ENCODE data around the gene BIRC7. TPM values are rescaled to one million over a fixed set of nuclear protein-coding genes. Genes with fewer than 3 reads are reported as not detected.

Gene BIRC7
- total RNA-seq, 4 donors from 2014 or later: 29.4 to 53.1 (median 42.2) TPM

- 28 to 49% methylated on average over 11 to 14 of the region's 16 CpGs for WGBS, 2 donors
- Histone ChIP-seq H3K4me1 (peaks cover 0 to 5% (median 0%) of the 10 kb centered on the region in 4 donors), H3K4me3 (no peak overlapping the region), H3K27me3 (peaks cover 0 to 4% of the 10 kb centered on the region in 2 donors), H3K27ac (no peak overlapping the region), H3K9me3 (no peaks in the 10 kb centered on the region), H3K36me3 (no peaks in the 10 kb centered on the region)
- no peak for DNase-seq (ENCODE audit: low spot score in 2 of 2)
- TF ChIP-seq EP300 (IDR thresholded peaks at IDR 0.05) (no peak), CTCF (IDR thresholded peaks at IDR 0.05) (no peak), POLR2A (IDR thresholded peaks at IDR 0.05) (no peak)
Observed at GRCh38 chr20:63224412-63225081, 11.2 kb upstream of the BIRC7 start.

GRCh38 chr20:63225082-63225454 is 10.6 kb upstream of the BIRC7 start:
- TF ChIP-seq EP300 (IDR thresholded peaks at IDR 0.05): no peak
- no peak for TF ChIP-seq POLR2A (IDR thresholded peaks at IDR 0.05)
- no peak for TF ChIP-seq CTCF (IDR thresholded peaks at IDR 0.05)
- DNase-seq (ENCODE audit: low spot score in 2 of 2): no peak
- H3K27me3 ChIP-seq: peaks cover 0 to 4% of the 10 kb centered on the region in 2 donors
- peaks cover 0 to 9% (median 0%) of the 10 kb centered on the region in 4 donors for H3K4me1 ChIP-seq
- H3K4me3 ChIP-seq: no peak overlapping the region
- H3K36me3 ChIP-seq: no peaks in the 10 kb centered on the region
- WGBS, 2 donors: 46 to 49% methylated on average over 7 of the region's 7 CpGs
- H3K27ac ChIP-seq: no peak overlapping the region
- no peaks in the 10 kb centered on the region for H3K9me3 ChIP-seq

- TF ChIP-seq EP300 (IDR thresholded peaks at IDR 0.05) (no peak), POLR2A (IDR thresholded peaks at IDR 0.05) (no peak), CTCF (IDR thresholded peaks at IDR 0.05) (no peak)
- Histone ChIP-seq H3K4me3 (no peak overlapping the region), H3K36me3 (no peaks in the 10 kb centered on the region), H3K4me1 (peaks cover 0 to 20% (median 4%) of the 10 kb centered on the region in 4 donors), H3K27me3 (peaks cover 0 to 10% of the 10 kb centered on the region in 2 donors), H3K27ac (no peak overlapping the region), H3K9me3 (no peaks in the 10 kb centered on the region)
- no peak for DNase-seq (ENCODE audit: low spot score in 2 of 2)
- 83 to 86% methylated on average over 17 to 19 of the region's 19 CpGs for WGBS, 2 donors
Observed at GRCh38 chr20:63226042-63226943, 9.4 kb upstream of the BIRC7 start.

GRCh38 chr20:63227260-63227659 is 8.4 kb upstream of the BIRC7 start:
- DNase-seq (ENCODE audit: low spot score in 2 of 2): no peak
- no peaks in the 10 kb centered on the region for H3K9me3 ChIP-seq
- peaks cover 0 to 10% of the 10 kb centered on the region in 2 donors for H3K27me3 ChIP-seq
- no peak overlapping the region for H3K4me3 ChIP-seq
- no peak for TF ChIP-seq CTCF (IDR thresholded peaks at IDR 0.05)
- no peak for TF ChIP-seq EP300 (IDR thresholded peaks at IDR 0.05)
- TF ChIP-seq POLR2A (IDR thresholded peaks at IDR 0.05): no peak
- no peaks in the 10 kb centered on the region for H3K36me3 ChIP-seq
- H3K27ac ChIP-seq: no peak overlapping the region
- peaks cover 0 to 20% (median 4%) of the 10 kb centered on the region in 4 donors for H3K4me1 ChIP-seq
- WGBS, 2 donors: 95 to 96% methylated on average over 5 of the region's 5 CpGs

GRCh38 chr20:63228806-63229205 is 6.9 kb upstream of the BIRC7 start:
- Histone ChIP-seq H3K36me3 (no peaks in the 10 kb centered on the region), H3K9me3 (no peaks in the 10 kb centered on the region), H3K27me3 (peaks cover 0 to 6% of the 10 kb centered on the region in 2 donors), H3K4me1 (peaks cover 0 to 20% (median 4%) of the 10 kb centered on the region in 4 donors), H3K27ac (no peak overlapping the region), H3K4me3 (no peak overlapping the region)
- no peak for TF ChIP-seq CTCF (IDR thresholded peaks at IDR 0.05)
- TF ChIP-seq POLR2A (IDR thresholded peaks at IDR 0.05): no peak
- TF ChIP-seq EP300 (IDR thresholded peaks at IDR 0.05): no peak
- WGBS, 2 donors: 64 to 74% methylated on average over 13 of the region's 13 CpGs
- DNase-seq (ENCODE audit: low spot score in 2 of 2): no peak

All from tibial nerve (tissue), 4 donors.